Measurements from ENCODE around the gene MORC2. TPM values are rescaled to one million over a fixed set of nuclear protein-coding genes. Genes with fewer than 3 reads are reported as not detected.

The MORC2 gene
- total RNA-seq, 4 donors from 2014 or later, result 9.5 to 24.0 (median 13.1) TPM

- H3K36me3 ChIP-seq, result peaks cover 17 to 47% (median 26%) of the 10 kb centered on the region in 3 donors
- TF ChIP-seq POLR2A (IDR thresholded peaks at IDR 0.05), result no peak
- TF ChIP-seq, protein P1, sequence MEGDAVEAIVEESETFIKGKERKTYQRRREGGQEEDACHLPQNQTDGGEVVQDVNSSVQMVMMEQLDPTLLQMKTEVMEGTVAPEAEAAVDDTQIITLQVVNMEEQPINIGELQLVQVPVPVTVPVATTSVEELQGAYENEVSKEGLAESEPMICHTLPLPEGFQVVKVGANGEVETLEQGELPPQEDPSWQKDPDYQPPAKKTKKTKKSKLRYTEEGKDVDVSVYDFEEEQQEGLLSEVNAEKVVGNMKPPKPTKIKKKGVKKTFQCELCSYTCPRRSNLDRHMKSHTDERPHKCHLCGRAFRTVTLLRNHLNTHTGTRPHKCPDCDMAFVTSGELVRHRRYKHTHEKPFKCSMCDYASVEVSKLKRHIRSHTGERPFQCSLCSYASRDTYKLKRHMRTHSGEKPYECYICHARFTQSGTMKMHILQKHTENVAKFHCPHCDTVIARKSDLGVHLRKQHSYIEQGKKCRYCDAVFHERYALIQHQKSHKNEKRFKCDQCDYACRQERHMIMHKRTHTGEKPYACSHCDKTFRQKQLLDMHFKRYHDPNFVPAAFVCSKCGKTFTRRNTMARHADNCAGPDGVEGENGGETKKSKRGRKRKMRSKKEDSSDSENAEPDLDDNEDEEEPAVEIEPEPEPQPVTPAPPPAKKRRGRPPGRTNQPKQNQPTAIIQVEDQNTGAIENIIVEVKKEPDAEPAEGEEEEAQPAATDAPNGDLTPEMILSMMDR (IDR thresholded peaks at IDR 0.05), result no peak
- peaks cover 0 to 50% (median 35%) of the 10 kb centered on the region in 3 donors for H3K9me3 ChIP-seq
- H3K4me1 ChIP-seq, result peaks cover 6 to 37% (median 19%) of the 10 kb centered on the region in 3 donors
- peak overlapping the region in 3 of 4 donors; percentile 93 to 98 (median 97) for H3K27ac ChIP-seq
- no peak for DNase-seq
- no peaks in the 10 kb centered on the region for H3K27me3 ChIP-seq
- H3K4me3 ChIP-seq, result peak overlapping the region; percentile 82 to 95 (median 88)
- 54 to 60% methylated on average over 3 of the region's 3 CpGs for WGBS, 2 donors
- intact Hi-C loops (cut with DNase I), result no loop called here
Measured at GRCh38 chr22:30970356-30970746, 1.8 kb upstream of the MORC2 start.

DNA sequence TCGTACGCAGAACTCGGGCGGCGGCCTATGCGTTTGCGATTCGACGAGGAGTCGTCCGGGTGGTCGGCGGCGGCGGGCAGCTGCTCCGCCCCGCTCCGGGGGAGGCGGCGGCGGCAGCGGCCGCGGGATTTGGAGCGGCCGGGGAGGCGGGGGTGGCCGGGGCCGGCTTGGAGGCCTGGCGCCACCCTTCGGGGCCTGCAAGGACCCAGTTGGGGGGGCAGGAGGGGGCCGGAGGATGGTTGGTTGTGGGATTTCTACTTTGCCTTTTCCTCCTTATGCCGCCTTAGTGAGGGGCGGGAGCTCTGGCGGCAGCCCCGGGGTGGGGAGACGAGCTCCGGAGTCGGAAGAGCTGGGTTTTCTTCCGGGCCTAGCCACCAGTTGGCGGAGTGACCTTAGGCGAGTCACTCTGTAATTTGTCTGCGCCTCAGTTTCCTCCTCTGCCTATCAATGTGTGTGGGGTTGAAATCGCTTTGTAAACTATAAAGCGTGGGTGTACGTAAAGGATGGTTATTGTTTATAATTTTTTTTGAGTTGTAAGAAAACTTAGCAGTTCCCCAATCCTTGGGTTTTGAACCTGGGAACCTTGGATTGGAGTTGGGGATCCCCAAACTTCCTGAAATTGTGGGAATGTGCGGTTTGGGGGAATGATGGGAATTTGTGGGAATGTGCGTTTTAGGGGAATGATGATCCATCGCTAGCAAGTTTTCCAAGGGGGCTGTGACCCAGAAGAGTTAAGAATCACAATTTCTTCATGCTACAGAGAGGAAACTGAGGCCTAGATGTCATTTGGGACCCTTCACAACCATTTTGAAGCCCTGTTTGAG, 1.2 kb upstream of the MORC2 start:
- DNase-seq, result no peak
- Histone ChIP-seq H3K27ac (peak overlapping the region; percentile 93 to 98 (median 98)), H3K4me1 (peaks cover 6 to 37% (median 19%) of the 10 kb centered on the region in 3 donors), H3K27me3 (no peaks in the 10 kb centered on the region), H3K4me3 (peak overlapping the region; percentile 82 to 95 (median 88)), H3K9me3 (peaks cover 0 to 44% (median 29%) of the 10 kb centered on the region in 3 donors), H3K36me3 (peaks cover 17 to 41% (median 26%) of the 10 kb centered on the region in 3 donors)
- 9 to 14% methylated on average over 6 to 13 of the region's 49 CpGs for WGBS, 2 donors
- no peak for TF ChIP-seq POLR2A (IDR thresholded peaks at IDR 0.05)
- TF ChIP-seq, protein P1 (IDR thresholded peaks at IDR 0.05), result no peak
- intact Hi-C loops (cut with DNase I), result no loop called here

GRCh38 chr22:30968924-30969531, 454 bp upstream of the MORC2 start, which contains the start of gene TUG1:
TSS of gene TUG1 (plus strand) at chr22:30969265.
- 0% methylated on average over 4 of the region's 67 CpGs; no CpG with 5 or more reads in 1 of the 2 donors for WGBS, 2 donors
- peak; percentile 98 for DNase-seq
- H3K36me3 ChIP-seq, result peaks cover 17 to 34% (median 26%) of the 10 kb centered on the region in 3 donors
- H3K4me1 ChIP-seq, result peaks cover 6 to 40% (median 19%) of the 10 kb centered on the region in 3 donors
- H3K27me3 ChIP-seq, result no peaks in the 10 kb centered on the region
- peaks cover 0 to 37% (median 26%) of the 10 kb centered on the region in 3 donors for H3K9me3 ChIP-seq
- H3K27ac ChIP-seq, result peak within 1 kb of the TSS; percentile 93 to 98 (median 98)
- peak in 3 of 4 donors; percentile 64 to 95 (median 90) for TF ChIP-seq POLR2A (IDR thresholded peaks at IDR 0.05)
- TF ChIP-seq, protein P1 (IDR thresholded peaks at IDR 0.05), result peak in 3 of 6 experiments; percentile 5 to 17 (median 10)
- intact Hi-C loops (cut with DNase I), result no loop called here
- H3K4me3 ChIP-seq, result peak within 1 kb of the TSS; percentile 82 to 95 (median 88)

DNA sequence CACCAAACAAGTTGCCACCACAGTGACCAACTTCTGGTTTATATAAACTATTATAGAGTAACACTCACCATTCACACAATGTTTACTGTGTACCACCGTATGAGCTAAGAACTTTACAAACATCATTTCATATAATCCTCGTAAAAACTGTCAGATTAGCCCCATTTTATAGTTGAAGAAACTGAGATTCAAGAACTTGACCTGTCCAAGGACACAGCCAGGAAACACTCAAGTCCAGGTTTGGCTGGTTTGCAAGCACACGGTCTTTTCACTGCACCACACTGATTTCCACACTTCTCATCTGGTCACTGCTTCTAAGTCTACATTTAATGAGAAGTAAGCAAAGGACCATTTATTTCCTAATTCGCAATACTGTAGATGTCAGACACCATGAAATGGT, 3.7 kb downstream of the MORC2 start:
- DNase-seq, result no peak
- intact Hi-C loops (cut with DNase I), result no loop called here
- no peak overlapping the region for H3K27ac ChIP-seq
- H3K4me1 ChIP-seq, result peaks cover 6 to 24% (median 10%) of the 10 kb centered on the region in 3 donors
- H3K36me3 ChIP-seq, result no peaks in the 10 kb centered on the region
- H3K9me3 ChIP-seq, result no peaks in the 10 kb centered on the region
- TF ChIP-seq POLR2A (IDR thresholded peaks at IDR 0.05), result no peak
- TF ChIP-seq, protein P1 (IDR thresholded peaks at IDR 0.05), result no peak
- no peak overlapping the region for H3K4me3 ChIP-seq
- WGBS, 2 donors, result 77 to 97% methylated on average over 4 of the region's 4 CpGs
- H3K27me3 ChIP-seq, result no peaks in the 10 kb centered on the region

DNA sequence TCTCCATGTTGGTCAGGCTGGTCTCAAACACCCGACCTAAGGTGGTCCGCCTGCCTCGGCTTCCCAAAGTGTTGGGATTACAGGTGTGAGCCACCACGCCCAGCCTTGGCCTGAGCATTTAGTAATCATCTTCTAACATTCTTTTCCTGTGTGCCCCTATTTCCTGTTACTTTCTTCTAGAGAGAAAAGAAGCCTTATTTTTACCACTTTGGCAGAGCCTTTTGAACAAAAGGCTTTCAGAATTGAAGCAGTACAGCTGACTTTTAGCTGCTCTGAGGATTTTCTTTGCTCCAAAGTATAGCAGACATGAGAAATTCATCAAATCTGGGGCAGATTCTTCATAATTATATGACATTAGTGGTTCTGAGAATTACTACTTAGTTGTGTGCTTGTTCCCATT, 13.4 kb downstream of the MORC2 start:
- TF ChIP-seq POLR2A (IDR thresholded peaks at IDR 0.05), result no peak
- TF ChIP-seq, protein P1 (IDR thresholded peaks at IDR 0.05), result no peak
- 97% methylated on average over 4 of the region's 4 CpGs for WGBS, 2 donors
- Histone ChIP-seq H3K4me3 (no peak overlapping the region), H3K27ac (no peak overlapping the region), H3K27me3 (no peaks in the 10 kb centered on the region), H3K9me3 (no peaks in the 10 kb centered on the region), H3K36me3 (peaks cover 0 to 68% (median 0%) of the 10 kb centered on the region in 3 donors), H3K4me1 (peaks cover 0 to 10% (median 3%) of the 10 kb centered on the region in 3 donors)
- DNase-seq, result no peak
- intact Hi-C loops (cut with DNase I), result no loop called here

Measured in esophagus squamous epithelium (tissue), 5 donors.